NCI-H524 treated with DMSO at 0.1 percent for 48 hours (cell line): ENCODE data around the gene LRRC46.

Experiments used
- DNase-seq: peaks from one replicate; lab custom pipeline; 2025; lab: John Stamatoyannopoulos, UW

The LRRC46 gene

DNA sequence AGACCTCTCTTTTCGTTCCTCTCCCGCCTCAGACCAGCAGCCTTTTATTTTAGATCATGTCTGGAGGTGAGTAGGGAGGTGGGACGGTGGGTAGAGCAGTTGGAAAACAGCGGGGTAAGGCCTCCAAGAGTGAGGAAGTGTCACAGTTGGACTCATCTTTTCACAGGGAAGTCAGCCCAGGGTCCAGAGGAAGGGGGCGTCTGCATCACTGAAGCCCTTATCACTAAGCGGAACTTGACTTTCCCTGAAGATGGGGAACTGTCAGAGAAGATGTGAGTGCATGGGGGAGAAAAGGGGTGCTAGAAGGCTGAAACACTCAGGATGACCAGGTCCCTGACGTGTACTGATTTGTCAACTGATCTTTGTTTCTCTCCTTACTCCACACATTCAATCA, 461 bp downstream of the LRRC46 start:
- DNase-seq = no peak

DNA sequence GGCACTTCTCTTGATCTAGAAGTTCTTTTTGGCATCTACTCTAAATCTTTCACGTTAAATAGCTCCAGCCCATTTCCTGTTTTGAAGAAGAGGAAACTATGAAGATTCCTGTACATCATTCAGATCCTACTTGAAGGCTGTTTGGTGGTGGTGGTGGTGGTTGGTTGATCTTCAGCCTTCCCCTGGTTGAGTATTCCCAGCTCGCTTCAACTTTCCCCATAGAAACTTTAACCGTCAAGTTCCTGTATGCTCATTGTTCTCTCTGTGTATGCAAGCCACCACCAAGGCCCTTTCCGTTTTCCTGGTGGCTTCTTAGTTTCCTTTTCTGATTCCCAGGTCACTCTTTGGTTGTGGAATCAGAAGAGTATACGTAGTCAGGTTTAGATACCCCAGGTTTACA, 3.3 kb downstream of the LRRC46 start:
- no peak for DNase-seq

DNA sequence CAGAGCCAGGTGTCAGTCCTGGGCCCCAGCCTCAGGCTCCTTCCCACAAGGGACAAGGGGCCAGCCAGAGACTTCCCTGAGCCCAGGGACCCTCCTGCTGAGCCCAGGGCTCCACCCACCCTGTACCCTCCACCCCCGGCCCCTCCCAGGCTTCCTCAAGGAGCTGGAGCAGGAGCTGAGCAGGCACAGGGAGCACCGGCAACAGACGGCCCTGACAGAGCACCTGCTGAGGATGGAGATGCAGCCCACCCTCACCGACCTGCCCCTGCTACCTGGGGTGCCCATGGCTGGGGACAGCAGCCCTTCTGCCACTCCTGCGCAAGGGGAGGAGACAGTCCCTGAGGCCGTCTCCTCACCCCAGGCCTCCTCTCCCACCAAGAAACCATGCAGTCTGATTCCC, 5.1 kb downstream of the LRRC46 start:
- no peak for DNase-seq

DNA sequence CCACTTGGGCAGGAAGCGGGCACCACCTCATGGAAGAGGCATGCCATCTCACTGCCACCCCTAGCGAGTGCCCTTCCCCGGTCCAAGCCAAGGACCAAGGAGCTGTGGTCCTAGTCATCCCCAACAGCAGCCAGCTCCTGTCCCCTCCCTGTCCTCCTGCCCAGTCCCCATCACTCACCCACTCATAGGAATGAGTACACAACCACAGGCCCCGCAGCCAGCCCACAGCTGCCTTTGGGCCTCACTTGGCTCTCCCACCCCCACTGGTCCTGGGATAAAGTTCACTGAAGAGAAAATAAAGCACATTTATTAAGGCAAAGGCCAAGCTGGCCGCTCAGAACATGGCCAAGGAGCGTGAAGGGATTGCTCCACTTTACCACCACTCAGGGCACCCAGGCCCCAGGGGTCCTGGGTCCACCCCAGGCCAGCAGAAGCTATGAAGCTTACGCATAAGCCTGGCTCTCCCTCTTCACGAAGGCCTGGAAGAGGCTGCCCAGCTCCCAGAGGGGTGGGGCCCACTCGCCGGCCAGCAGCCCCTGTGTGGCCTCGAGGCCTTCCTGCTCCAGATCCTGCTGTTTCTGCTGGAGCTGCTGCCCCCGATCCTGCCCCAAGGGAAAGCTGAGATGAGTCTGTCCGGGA, 6.0 kb downstream of the LRRC46 start:
- DNase-seq = no peak

DNA sequence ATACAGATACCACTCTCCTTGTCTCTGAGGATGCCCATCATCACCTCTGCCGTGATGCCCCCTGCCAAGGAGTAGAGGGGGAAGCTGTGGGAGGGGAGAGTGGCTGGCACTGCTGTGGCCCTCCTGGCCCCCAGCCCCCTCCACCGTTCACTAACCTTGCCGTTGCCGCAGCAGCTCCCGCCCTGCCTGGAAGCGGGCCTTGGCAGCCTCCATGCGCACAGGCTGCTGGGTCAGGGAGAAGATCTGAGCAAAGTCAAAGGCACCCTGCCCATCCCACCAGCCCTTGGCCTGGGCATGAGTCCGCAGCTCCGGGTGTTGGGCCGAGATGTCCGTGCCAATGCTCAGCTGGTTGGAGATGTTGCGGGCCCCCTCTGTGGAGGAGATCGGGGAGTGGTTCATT, 7.2 kb downstream of the LRRC46 start:
- DNase-seq = no peak

DNA sequence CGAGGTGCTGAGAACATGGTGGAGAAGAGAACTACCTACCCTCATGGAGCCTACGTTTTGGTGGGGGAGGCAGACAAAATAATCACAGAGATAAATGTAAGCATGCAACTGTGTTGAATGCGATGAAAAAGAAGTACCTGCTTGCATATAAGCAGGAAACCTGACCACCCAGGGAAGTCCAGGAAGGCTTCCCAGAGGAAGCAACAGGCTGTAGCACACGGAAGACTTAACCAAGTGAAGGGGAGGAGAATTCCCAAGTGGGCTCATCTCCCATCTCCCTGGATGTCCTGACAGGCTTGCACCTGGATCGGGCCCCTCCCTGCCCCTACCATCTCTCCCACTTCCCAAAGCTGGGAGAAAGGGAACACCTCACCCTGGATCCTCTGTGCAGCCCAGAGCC, 7.6 kb downstream of the LRRC46 start:
- no peak for DNase-seq

DNA sequence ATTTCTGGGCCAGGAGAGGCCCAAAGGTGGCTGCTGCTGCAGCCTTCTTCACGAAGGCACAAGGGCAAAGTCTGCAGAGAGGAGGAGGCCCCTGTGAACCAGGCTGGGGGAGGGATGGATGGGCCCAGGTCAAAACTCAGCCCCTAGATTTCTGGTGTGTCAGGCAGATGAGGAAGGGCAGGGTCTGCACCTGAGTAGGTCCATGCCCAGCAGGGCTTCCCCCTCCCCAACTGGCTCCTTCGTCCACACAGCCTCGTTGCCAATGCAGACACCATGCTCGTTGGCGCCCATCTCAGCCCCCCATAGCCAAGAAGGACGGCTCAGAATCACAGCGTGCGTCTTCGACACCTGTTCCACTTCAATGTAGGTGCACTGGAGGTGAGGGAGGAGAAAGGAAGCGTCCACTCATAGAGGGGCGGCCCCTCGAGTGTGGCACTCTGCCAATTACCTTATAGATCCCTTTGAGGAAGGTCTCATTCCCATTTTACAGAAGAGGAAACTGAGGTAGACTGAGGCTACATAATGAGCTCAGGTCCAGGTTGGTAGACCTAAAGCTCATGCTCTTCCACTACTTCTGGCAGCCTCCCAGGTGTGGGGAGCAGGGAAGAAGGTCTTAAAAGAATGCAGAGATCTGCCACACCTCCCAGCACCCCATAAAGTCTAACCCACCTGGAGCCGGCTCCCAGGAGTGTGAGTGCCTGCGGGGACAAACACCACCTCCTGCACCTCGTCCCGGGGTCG, 8.7 kb downstream of the LRRC46 start:
- no peak for DNase-seq

DNA sequence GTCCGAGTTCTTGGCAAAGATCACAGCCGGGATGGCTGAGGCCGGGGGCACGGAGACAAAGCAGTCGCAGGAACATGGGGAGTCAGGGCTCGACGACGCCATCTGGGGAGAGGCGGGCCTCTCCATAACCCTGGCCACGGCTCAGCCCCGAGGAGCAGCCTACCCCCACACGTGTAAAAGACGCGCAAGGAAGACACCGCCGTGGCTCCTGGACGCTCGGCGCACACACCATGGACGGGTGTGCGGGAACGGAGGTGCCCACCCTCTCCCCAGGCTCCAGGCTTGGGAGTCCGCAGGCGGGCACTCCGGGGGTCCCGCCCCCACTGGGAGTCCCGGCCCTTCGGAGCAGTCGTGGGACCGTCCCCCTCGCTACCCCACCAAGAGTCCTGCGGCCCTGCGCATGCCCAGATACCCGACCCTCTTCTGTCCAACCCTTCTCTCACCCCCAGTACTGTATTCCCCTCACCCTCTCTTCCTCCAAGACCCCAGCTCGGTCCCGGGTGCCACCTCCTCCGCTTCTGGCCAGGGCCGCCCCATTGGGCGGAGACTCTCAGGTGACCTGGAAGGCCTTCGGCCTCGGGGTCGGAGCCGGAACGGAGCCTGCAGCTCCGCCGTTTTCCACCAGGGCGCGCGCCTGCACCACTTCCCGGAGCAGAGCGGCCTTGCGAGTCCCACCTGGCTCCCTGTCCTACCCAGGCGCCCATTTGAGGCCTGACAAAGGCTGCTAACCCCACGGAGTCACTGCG, 9.4 kb downstream of the LRRC46 start, which contains the start of gene SCRN2:
SCRN2 (minus strand) TSS at position 532 of the 746 bp plus-strand sequence; CDS start at position 102, 430 bp downstream.
- DNase-seq = peak; percentile 52

DNA sequence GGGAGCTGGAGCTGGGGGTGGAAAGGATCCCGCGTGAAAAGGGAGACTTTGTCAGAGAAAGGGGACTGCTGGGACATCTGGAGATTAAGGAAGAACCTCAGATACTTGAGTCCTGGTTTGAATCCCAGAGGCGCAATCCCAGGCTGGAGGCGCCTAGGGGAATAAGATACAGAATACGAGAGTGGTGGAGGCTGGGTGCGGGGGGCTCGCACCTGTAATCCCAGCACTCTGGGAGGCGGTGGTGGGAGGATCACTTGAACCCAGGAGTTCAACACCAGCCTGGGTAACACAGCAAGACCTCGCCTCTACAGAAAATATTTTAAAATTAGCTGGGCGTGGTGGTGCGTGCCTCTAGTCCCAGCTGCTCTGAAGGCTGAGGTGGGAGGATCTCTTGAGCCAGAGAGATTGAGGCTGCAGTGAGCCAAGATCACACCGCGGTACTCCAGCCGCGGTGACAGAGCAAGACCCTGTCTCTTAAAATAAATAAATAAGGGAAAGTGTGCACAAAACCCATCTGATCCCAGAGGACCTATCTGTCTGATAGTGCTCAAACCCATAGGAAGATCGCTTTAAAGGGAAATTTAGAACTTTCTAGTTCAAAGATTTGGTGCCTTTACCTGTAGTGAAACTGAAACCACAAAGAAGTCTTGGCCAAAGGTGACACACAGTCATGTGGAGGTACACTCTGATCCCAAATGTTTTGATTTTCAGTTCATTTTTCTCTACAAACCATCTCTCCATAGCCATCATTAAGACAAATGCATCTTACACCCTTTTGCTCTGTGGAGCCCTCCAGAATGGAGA, 10.2 kb downstream of the LRRC46 start:
- DNase-seq = no peak

DNA sequence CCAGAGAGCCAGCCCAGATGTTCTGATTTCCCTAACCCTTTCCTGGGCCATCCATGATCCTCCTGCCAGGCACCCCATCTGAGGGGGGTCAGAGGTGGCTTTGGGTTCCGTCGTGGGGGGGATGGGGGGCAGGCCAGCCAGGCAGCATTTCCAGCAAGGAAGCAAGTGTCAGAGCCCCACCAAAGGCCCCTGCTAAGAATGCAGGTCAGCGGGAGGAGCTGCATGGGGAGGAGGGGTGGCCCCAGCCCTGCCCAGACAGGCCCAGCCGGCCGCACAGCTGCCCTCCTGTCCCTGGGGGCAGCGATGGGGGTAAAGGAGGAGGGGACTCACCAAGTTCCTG, 11.9 kb downstream of the LRRC46 start:
- no peak for DNase-seq

DNA sequence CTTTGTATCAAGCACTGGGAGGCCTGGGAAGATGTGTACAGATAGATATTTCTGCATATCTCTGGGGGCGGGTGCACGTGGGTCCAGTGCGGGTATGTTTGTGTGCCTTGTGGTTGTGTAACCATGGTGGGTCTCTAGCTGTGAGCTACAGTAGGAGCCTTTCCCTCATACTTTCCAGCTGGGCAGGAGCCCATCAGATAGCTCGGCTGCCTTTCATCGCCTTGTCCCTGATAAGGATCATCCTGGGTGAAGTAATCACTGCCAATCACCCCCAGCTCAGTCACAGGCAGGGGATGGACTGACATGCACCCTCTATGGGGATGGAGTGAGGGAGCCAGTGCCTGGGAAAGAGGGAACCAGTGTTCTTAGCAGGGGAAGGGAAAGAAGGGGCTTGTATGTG, 12.8 kb downstream of the LRRC46 start:
- no peak for DNase-seq

DNA sequence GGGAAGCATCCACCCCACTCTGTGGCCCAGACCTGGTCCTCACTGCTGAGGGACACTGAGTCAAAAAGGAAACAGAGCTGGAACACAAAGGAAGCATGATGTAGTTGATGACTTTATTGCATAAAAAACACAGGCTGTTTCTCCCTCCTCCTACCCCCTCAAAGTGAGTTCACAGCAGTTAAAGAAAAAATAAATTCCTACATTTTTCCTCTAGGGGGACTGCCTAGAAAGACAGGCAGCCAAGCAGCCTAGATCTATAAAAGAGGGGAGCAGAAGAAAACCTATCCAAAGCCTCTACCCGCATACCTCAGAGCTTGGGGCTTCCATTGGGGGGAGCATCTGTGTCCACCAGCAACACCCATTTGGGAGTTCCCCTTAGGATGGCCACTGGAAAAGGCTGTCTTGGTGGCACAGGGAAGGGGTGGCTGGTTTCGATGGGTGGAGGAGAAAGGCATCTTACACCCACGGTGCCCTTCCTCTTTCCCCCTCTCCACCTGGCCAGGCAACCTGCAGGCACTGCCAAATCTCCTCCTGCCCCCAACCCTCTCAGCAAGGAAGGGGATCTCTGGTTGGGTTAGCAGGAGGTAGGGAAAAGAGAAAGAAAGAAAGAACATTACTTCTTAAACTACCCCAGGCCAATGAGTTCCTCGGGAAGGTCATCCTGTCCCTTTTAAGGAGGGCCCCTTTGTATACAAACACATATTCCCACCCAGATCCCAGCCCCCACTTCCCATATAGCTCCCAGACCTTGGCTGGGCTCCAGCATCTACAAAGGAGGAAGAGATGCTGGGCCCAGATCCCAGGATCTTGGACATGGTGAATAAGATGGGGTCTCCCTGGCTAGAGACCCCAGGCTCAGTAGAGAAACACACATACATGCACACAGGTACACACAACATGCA, 13.6 kb downstream of the LRRC46 start:
- no peak for DNase-seq

DNA sequence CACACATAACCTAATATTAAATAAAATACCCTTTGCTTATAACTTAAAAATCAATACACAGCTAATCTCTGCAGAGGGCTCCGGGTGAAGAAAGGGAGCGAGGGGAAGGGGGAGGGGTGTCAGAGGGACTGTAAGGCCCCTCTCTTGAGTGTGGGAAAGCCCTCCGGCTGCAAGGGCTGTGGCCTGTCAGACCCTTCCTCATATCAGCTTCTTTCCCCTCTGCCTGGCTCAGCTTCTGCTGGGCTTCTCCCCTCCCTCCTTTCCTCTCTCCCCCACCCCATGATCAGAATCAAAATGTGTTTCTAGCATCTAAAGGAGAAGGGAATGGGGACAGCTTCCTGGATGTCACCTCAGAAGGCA, 14.2 kb downstream of the LRRC46 start:
- no peak for DNase-seq

DNA sequence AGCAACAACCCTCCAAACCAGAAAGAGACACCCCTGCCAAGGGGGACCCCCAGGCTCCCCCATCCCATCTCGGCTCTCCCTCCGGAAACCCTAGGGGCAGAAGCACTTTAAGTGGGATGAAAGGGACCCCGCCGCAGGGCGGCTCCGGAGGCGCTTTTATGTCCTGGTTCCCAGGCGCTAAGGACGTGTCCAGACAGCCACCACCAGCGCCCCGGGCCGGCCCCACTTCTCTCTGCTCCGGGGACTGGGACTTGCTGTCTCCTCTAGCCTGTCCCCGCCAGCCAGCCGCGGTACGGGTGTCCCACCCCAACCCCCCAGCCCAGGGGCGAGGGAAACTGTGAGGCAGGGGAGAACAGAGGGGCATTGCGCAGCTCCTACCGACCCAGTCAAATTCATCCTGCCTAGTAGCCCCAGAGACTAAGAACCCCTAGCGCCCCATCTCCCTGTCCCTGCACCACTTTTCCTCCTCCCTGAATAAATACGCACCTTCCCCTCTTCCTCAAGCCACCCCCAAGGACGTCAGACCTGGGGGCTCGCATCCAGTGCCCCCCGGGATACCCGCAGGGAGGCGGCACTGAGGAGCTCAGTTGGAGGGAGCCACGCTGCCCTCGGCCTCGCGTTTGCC, 15.4 kb downstream of the LRRC46 start:
- no peak for DNase-seq

DNA sequence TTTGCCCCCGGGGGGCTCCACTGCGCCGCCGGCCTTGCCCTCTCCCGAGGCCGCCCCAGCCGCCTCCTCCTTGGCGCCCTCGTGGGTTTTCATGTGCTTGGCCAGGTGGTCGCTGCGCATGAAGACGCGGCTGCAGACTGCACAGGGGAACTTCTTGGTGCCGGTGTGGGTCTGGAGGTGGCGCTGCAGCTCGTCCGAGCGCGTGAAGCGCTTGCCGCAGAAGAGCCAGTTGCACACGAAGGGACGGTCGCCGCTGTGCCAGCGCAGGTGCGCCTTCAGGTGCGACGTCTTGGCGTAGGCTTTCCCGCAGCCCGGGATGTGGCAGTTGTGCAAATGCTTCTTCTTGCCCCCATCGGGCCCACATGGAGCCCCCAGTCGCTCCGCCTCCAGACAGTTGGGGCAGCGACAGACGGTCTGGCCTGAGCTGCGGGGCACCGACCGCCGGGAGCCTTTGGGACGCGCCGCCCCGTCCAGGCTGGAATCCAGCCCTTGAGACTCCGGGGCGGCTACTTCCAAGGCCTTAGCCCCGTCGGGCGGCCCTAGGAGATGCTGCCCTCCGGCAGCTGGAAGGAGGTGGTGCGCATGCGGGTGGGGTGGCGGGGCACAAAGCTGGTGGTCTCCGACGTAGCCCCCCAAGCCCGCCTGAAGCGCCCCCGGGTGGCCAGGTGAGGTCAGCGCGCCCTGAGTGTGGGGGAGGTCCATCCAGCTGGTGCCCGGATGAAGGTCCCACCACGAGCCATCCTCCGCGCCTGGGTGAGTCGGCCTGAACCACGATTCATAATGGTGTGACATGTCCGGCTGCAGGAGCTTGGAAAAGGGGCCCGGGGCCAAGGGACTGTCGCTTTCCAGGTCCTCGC, 16.1 kb downstream of the LRRC46 start:
- no peak for DNase-seq

DNA sequence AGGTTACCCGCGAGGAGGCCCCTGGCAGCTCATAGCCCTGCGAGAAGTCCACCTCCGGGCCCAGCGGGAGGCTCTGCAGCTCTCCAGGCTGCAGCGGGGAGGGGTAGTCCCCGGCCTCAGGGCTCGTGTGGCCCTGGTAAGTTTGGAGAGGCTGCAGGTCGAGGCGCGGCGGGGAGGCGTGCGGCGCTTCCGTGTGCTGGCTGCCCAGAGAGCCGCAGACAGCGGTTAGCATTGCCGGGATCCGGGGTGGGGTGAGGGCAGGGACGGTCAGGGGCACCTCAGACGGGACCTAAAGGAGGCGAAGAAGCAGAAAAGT, 16.7 kb downstream of the LRRC46 start:
- DNase-seq = no peak

DNA sequence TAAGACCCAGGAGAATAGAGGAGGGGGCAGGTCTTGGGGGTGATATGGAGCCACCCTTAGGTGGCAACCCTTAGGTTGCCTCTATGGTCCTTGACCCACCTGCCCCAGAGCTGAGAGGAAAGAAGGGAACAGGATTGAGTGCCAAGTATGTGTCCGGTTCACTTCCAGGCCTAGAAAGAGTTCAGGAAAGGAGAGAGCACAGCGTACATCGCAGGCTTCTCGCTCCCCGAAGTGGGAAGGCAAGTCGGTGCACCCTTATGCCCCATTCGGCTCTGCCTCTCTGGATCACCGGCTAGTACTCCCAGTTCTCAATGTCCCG, 18.9 kb downstream of the LRRC46 start:
- no peak for DNase-seq

DNA sequence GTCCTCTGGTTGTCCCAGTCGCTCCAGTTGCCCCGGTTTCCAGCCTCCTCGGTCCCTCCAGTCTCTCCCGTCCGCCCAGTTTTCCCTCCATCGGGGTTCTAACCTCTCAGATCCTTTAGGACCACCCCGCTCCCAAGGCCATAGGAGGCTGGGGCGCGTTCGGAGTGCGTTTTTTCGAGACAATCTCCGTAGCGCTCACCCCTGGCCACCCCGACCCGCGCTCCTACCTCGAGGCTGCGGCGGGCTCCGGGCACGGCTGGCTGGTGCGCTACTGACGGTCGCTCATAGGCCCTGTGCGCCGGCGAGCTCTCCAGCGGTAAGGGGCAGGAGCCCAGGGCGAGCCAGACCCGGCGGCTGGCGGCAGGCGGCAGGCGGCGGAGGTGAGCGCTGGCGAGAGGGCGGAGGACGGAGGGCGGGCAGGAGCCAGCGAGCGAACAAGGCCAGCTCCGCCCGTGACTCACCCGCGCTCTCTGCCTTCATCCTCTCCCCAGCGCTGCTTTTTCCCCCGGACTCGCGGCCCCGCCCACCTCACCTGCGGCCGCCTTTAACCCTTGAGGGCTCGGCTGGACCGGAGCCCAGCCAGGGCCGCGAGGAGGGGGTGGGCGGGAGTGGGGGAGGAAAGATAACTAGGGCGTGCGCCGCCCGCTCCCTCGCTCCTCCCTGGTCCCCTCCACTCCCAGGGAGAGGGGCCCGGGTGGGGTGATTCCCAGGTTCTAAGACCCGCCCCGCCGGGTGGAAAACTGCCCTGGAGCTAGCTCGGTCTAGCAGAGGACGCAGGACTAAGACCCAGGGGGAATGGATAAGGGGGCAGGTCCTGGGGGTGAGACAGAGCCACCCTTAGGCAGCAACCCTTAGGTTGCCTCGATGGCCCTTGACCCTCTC, 19.5 kb downstream of the LRRC46 start, which contains the start of gene SP6:
SP6 (minus strand) TSS at position 472 of the 882 bp plus-strand sequence. CDS start 2,734 bp downstream, outside the sequence.
- peak; percentile 12 for DNase-seq

DNA sequence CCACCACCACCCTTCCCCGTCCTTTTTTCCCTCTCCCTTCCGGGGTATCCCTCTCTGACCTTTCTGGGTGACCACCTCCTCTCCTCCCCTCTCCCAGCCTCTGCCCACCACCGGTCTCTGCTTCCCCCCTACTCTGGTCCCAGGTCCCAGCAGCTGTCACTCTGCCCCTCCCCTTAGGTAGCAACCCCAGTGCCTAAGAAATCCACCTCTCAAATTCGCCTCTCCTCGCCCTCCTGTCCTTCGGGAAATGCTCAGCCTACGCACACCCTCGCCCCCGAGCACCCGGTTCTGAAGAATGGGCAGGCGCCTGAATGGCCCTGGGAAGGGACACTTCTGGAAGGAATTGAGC, 20.3 kb downstream of the LRRC46 start:
- DNase-seq = no peak
